Stimulated activated CD4-positive, alpha-beta T cell treated with anti-CD3 and anti-CD28 coated beads, Interleukin-12 subunit alpha, Interleukin-12 subunit beta, amount 100 ng/mL, for 48 hours (primary cell): ENCODE results near the gene COA5.
"Not testable (repeated sequence)": the region's sequence is repeated elsewhere in the genome, so short reads cannot be mapped to it uniquely, and the experiment has no call there.

Experiments
- DNase-seq, 3 donors: peaks; one replicate each; pipeline ENCODE4 v3.0.0-alpha.2; 2020; ENCODE audit warnings: low read depth in 2 of 3, low spot score in 1 of 3

COA5 gene

GRCh38 chr2:98607104-98607503 is 1.2 kb downstream of the COA5 start:
- DNase-seq = no peak

GRCh38 chr2:98606431-98606830 is 1.9 kb downstream of the COA5 start:
- DNase-seq = no peak

GRCh38 chr2:98605076-98605475 is 3.2 kb downstream of the COA5 start:
- no peak for DNase-seq

GRCh38 chr2:98604547-98604946 is 3.8 kb downstream of the COA5 start:
- DNase-seq = no peak

- DNase-seq = no peak
These were observed 6.7 kb downstream of the COA5 start for GRCh38 chr2:98601532-98602132.

GRCh38 chr2:98598781-98599428 is 9.4 kb downstream of the COA5 start:
- no peak for DNase-seq

- not testable (repeated sequence) for DNase-seq
These were observed 13.6 kb downstream of the COA5 start for GRCh38 chr2:98594665-98595064.

GRCh38 chr2:98592565-98592964 is 15.7 kb downstream of the COA5 start:
- no peak for DNase-seq

- no peak for DNase-seq
These were observed 18.8 kb downstream of the COA5 start for GRCh38 chr2:98589489-98589888.

GRCh38 chr2:98588880-98589431 is 19.4 kb downstream of the COA5 start:
- DNase-seq = no peak

GRCh38 chr2:98586551-98587140 is 21.7 kb downstream of the COA5 start:
- no peak for DNase-seq

- no peak for DNase-seq
These were observed 22.9 kb downstream of the COA5 start for GRCh38 chr2:98585386-98585785.

GRCh38 chr2:98583816-98584618 is 24.3 kb downstream of the COA5 start:
- no peak for DNase-seq

GRCh38 chr2:98583276-98583675 is 25.0 kb downstream of the COA5 start:
- DNase-seq = no peak

- no peak for DNase-seq
These were observed 25.8 kb downstream of the COA5 start for GRCh38 chr2:98582523-98582922.

- no peak for DNase-seq
These were observed 27.5 kb downstream of the COA5 start for GRCh38 chr2:98580656-98581284.

GRCh38 chr2:98579926-98580325 is 28.4 kb downstream of the COA5 start:
- no peak for DNase-seq

GRCh38 chr2:98578231-98578630 is 30.1 kb downstream of the COA5 start:
- no peak for DNase-seq

- no peak for DNase-seq
These were observed 31.0 kb downstream of the COA5 start for GRCh38 chr2:98577313-98577712.

GRCh38 chr2:98576666-98577312 is 31.5 kb downstream of the COA5 start:
- DNase-seq = no peak

GRCh38 chr2:98573426-98573825 is 34.9 kb downstream of the COA5 start:
- no peak for DNase-seq
